NCI-H446 (cell line): ENCODE measurements around the gene LNP1.
"Not testable (repeated sequence)": the region's sequence is repeated elsewhere in the genome, so short reads cannot be mapped to it uniquely, and the experiment has no call there.

Source experiments
- DNase-seq, 2 experiments: peaks; one replicate each; lab custom pipeline; 2025; lab: John Stamatoyannopoulos, UW

The LNP1 gene

DNA sequence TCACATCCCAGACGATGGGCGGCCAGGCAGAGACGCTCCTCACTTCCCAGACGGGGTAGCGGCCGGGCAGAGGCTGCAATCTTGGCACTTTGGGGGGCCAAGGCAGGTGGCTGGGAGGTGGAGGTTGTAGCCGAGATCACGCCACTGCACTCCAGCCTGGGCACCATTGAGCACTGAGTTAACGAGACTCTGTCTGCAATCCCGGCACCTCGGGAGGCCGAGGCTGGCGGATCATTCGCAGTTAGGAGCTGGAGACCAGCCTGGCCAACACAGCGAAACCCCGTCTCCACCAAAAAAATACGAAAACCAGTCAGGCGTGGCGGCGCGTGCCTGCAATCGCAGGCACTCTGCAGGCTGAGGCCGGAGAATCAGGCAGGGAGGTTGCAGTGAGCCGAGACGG, 77.2 kb downstream of the LNP1 start:
- not testable (repeated sequence) for DNase-seq

GRCh38 chr3:100480081-100480480, 78.7 kb downstream of the LNP1 start:
- DNase-seq = no peak

GRCh38 chr3:100482176-100482575, 80.8 kb downstream of the LNP1 start:
- no peak for DNase-seq

DNA sequence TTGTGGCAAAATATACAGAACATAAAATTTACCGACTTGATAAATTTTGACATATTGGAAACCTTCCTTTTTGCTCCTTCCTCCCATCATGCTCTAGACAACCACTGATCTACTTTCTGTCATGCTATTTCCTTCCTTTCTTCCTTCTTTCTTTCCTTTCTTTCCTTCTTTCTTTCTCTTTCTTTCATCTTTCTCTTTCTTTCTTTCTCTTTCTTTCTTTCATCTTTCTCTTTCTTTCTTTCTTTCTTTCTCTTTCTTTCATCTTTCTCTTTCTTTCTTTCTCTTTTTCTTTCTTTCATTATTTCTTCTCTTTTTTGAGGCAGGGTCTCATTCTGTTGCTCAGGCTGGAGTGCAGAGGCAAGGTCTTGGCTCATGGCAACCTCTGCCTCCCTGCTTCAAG, 82.2 kb downstream of the LNP1 start:
- no peak for DNase-seq

DNA sequence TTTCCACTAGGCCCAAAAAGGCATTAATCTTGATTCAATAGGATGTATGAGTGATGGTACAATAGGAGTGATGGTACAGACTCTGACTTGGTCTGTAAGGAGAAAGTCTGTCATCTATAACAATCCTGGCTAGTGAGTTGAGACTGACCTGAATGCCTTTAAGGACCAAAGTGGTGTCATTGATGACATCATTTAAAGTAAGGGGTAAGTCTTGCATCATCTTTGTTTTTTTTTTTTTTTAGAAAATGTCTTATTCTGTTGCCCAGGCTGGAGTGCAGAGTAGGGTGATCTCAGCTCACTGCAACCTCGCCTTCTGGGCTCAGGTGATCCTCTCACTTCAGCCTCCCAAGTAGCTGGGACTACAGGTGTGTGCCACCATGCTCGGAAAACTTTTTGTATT, 85.5 kb downstream of the LNP1 start:
- DNase-seq = no peak

GRCh38 chr3:100489118-100489517, 87.8 kb downstream of the LNP1 start:
- DNase-seq = no peak

DNA sequence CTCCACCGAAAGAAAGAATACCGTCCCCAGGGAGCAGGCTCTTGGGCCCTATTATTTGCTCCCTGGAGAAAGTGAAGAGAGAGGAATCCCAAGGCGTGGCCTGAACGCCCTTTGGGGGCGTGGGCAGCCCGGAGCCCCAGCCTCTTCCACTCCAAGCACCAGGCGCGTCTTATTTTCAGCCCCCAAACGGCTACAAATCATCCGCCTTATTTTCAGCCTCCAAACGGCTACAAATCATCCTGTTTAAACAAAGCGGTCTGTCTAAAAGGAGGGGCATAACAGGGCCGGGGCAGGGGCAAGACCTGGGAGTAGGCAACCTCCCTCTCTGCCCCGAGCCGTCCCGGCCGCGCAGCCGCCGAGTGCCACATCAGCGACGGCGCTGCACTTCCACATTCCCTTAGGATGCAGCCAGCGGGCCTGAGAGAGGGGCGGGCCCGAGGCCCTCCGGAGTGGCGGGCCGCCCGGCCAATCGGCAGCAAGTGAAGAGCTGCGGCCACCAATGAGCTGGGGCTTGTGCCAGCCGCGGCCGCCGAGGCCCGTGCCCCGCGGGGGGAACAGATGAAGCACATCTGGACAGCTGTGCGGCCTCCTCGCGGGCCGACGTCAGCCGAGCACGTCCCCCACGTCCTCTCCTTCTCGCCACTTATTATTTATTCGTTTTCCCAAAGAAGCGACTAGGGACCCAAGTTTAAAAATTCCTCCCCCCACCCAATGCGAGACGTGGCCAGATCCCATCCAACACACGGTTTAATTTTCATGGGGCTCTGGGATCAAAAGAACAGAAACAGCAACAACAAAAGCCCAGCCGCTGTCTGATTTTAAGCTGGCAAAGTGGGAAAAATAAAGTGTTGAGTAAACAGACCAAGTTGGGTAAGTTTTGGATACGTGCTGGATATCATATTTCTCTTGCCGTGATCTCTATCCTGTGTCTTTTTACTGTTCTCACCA, 91.0 kb downstream of the LNP1 start, which contains the start of gene TMEM45A:
Gene TMEM45A (plus strand): TSS at position 561 of the 948 bp plus-strand sequence. CDS start 62,593 bp downstream, outside the sequence.
- DNase-seq = peak; percentile 24 to 93

DNA sequence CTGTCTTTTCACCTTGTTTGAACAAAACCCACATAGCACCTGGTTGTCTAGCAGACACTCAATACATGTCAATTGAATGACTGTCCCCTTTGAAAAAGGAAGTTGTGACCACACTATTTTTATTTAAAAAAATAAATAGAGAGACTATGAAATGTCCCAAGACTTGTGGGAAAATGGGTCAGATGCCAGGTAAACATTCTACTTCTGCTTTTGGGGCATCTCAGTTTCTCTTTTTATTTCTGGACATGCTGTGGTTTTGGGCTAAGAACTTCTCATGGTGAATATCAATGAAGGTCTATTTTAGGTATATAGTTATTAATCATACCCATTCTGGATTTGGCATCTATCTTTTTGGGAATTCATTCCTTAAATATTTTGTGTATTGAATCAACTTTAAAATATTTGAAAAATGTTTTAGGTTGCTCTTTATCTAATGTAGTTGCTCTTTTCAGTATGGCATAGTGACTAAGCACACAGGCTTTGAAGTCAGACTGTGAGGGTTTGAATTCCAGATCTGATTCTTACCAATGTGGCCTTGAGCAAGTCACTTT, 95.4 kb downstream of the LNP1 start:
- DNase-seq = no peak

DNA sequence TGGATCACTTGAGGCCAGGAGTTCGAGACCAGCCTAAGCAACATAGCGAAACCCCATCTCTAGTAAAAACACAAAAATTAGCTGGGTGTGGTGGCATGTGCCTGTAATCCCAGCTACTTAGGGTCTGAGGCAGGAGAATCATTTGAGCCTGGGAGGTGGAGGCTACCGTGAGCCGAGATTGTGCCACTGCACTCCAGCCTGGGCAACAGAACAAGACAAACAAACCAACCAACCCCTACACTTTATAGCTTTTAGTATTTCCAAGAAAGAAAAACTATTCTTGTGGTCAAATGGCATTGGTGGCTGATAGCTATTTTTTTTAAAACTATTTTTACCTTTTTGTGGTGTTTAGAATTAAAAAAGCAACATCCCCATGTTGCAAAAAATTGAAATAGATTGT, 98.3 kb downstream of the LNP1 start:
- DNase-seq = no peak

DNA sequence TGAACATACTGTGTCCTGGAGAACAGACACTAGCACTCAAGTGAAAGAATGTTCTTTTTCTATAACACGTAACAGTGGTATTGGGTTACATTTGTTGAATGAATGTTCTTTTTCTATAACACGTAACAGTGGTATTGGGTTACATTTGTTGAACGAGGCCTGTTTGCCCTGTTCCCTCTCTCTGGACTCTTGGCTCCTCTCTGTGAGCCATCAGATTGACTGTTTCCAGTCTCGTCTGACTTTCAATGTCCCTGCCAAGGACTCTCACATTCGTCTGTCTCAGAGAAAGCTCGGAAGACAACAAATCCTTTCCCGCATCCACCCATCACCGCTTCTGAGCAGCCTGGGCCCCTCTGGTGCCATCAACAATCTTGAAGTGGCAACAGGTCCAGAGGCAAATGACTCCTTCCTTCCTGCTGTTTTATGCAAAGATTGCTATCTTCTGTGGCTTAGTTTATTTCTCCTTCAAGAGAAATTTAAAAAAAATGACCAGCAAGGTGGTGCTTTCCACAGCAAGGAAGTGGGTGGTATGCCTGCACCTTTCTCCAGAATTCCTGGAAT, 99.1 kb downstream of the LNP1 start:
- no peak for DNase-seq

DNA sequence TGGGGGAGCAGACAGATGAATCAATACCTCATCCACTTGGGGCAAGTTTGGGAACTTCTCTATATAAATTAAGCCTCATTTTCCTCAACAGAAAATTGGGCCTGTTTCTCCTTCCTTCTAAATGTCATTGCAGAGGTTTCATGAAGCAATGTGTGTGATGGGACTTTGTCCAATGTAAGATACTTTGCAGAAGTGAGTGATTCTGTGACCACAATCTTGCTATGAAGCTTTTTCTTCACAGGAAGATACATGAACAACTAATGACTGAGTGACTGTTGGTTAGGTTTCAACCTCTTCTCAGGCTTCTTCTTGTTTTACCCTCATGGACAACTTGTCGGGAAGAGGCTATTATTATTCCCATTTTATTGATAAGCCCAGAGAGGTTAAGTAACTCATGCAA, 102.1 kb downstream of the LNP1 start:
- no peak for DNase-seq
